IMR-90 (cell line): ENCODE measurements around the gene NAB1. TPM values are rescaled to one million over a fixed set of nuclear protein-coding genes. Genes with fewer than 3 reads are reported as not detected.

Experiments used
- ATAC-seq: fragments of 200-7000 bp; cut with Tn5 transposase; 2 replicates; pipeline ENCODE4 v1.9.1; 2020; ENCODE audit warnings: low read depth, mild to moderate bottlenecking, moderate library complexity
- BruUV-seq: library from RNA; stranded (reverse); fragments of 400-500 nt; replicated peaks from 2 replicates; lab custom pipeline; 2021; lab: Mats Ljungman, UMichigan
- CTCF ChIA-PET: fragments of 300-600 bp; formaldehyde crosslinking; extraction: SDS; loops from one replicate; lab custom pipeline; 2021; ENCODE audit warnings: antibody characterized with exemption; lab: Yijun Ruan, JAX
- POLR2A ChIA-PET: fragments of 300-600 bp; sonication (Branson Sonifier 250); formaldehyde crosslinking; loops from one replicate; lab custom pipeline; 2022; ENCODE audit warnings: antibody characterized with exemption; ENCODE audit not compliant: unreplicated experiment; lab: Charles Lee
- DNase-seq: peaks from one replicate; pipeline ENCODE4 v3.0.0; 2013
- H2AFZ ChIP-seq: replicated peaks from 2 replicates; pipeline ENCODE3; 2013; ENCODE audit warnings: low read length, mild to moderate bottlenecking; ENCODE audit not compliant: poor library complexity
- H2AK5ac ChIP-seq: 2 replicates; pipeline ENCODE4 v1.6.1; 2013; ENCODE audit warnings: low read depth, low read length, inconsistent platforms
- H2AK9ac ChIP-seq: replicated peaks from 2 replicates; pipeline ENCODE3; 2013; ENCODE audit warnings: mild to moderate bottlenecking, low read depth, low read length, moderate library complexity; ENCODE audit not compliant: poor library complexity
- H2BK120ac ChIP-seq: 2 replicates; pipeline ENCODE4 v1.6.1; 2013; ENCODE audit warnings: low read depth, low read length, inconsistent platforms
- H2BK15ac ChIP-seq: 3 replicates; pipeline ENCODE4 v1.6.1; 2013; ENCODE audit warnings: low read depth, low read length, inconsistent platforms
- H2BK20ac ChIP-seq: 2 replicates; pipeline ENCODE4 v1.6.1; 2013; ENCODE audit warnings: low read depth, mild to moderate bottlenecking, inconsistent platforms, low read length, moderate library complexity
- H2BK5ac ChIP-seq: 2 replicates; pipeline ENCODE4 v1.6.1; 2013; ENCODE audit warnings: mild to moderate bottlenecking, low read depth, low read length, inconsistent platforms; ENCODE audit not compliant: poor library complexity, severe bottlenecking
- H3K14ac ChIP-seq: replicated peaks from 2 replicates; pipeline ENCODE4 v1.6.1; 2013; ENCODE audit warnings: low read depth, low read length, inconsistent platforms
- H3K18ac ChIP-seq: 2 replicates; pipeline ENCODE4 v1.6.1; 2013; ENCODE audit warnings: low read depth, low read length, control low read depth
- H3K23ac ChIP-seq: 2 replicates; pipeline ENCODE4 v1.6.1; 2013; ENCODE audit warnings: low read depth, low read length, inconsistent platforms
- H3K27ac ChIP-seq: 2 replicates; pipeline ENCODE4 v1.5.1; 2013; ENCODE audit warnings: mild to moderate bottlenecking, control low read depth, low read length; ENCODE audit not compliant: insufficient read depth
- H3K27me3 ChIP-seq: 2 replicates; pipeline ENCODE4 v1.6.1; 2013; ENCODE audit warnings: low read length; ENCODE audit not compliant: control insufficient read depth, insufficient read depth
- H3K36me3 ChIP-seq: 2 replicates; pipeline ENCODE4 v1.6.1; 2013; ENCODE audit warnings: low read length, mixed read lengths; ENCODE audit not compliant: control insufficient read depth, insufficient read depth
- H3K4ac ChIP-seq: 2 replicates; pipeline ENCODE4 v1.6.1; 2013; ENCODE audit warnings: low read depth, low read length, inconsistent platforms
- H3K4me1 ChIP-seq: 2 replicates; pipeline ENCODE4 v1.6.1; 2013; ENCODE audit warnings: low read length, mixed read lengths; ENCODE audit not compliant: control insufficient read depth, insufficient read depth
- H3K4me2 ChIP-seq: 2 replicates; pipeline ENCODE4 v1.6.1; 2013; ENCODE audit warnings: low read depth, mild to moderate bottlenecking, control low read depth, low read length, moderate library complexity
- H3K4me3 ChIP-seq: 2 replicates; pipeline ENCODE4 v1.5.1; 2013; ENCODE audit warnings: low read depth, mild to moderate bottlenecking, control low read depth, low read length, moderate library complexity; ENCODE audit not compliant: insufficient read depth
- H3K56ac ChIP-seq: 2 replicates; pipeline ENCODE4 v1.6.1; 2013; ENCODE audit warnings: low read length, inconsistent platforms; ENCODE audit not compliant: insufficient read depth; ENCODE audit errors: extremely low read depth
- H3K79me1 ChIP-seq, 2 experiments: 2 replicates each; pipeline ENCODE4 v1.6.1; 2013; ENCODE audit warnings: low read length in 2 of 2, inconsistent platforms in 1 of 2, low read depth in 1 of 2
- H3K9ac ChIP-seq: 2 replicates; pipeline ENCODE4 v1.6.1; 2013; ENCODE audit warnings: low read depth, low read length, control low read depth
- H3K9me1 ChIP-seq: 2 replicates; pipeline ENCODE4 v1.6.1; 2013; ENCODE audit warnings: low read length, inconsistent platforms; ENCODE audit not compliant: insufficient read depth
- H3K9me3 ChIP-seq: 2 replicates; pipeline ENCODE4 v1.6.1; 2013; ENCODE audit warnings: low read length; ENCODE audit not compliant: control insufficient read depth, insufficient read depth
- H4K20me1 ChIP-seq: 2 replicates; pipeline ENCODE4 v1.6.1; 2013; ENCODE audit warnings: low read length, inconsistent platforms; ENCODE audit not compliant: insufficient read depth
- H4K5ac ChIP-seq: 2 replicates; pipeline ENCODE4 v1.6.1; 2013; ENCODE audit warnings: mild to moderate bottlenecking, low read depth, low read length, control low read depth
- H4K8ac ChIP-seq, 2 experiments: 2 replicates each; pipeline ENCODE4 v1.6.1; 2013; ENCODE audit warnings: low read depth in 2 of 2, low read length in 2 of 2, control low read depth in 1 of 2, inconsistent platforms in 1 of 2
- H4K91ac ChIP-seq: 2 replicates; pipeline ENCODE4 v1.6.1; 2013; ENCODE audit warnings: low read depth, low read length, inconsistent platforms; ENCODE audit not compliant: insufficient read depth
- CHD1 ChIP-seq: IDR thresholded peaks from 2 replicates; pipeline ENCODE4 v1.6.1; 2012; ENCODE audit warnings: low read depth, low read length, improper control_type of control experiment
- FOS ChIP-seq: fragments of 150-350 bp; IDR thresholded peaks from 2 replicates; pipeline ENCODE4 v1.6.1; 2016; ENCODE audit warnings: low read depth, low read length
- MAZ ChIP-seq: IDR thresholded peaks from 2 replicates; pipeline ENCODE4 v1.6.1; 2012; ENCODE audit warnings: low read depth, mild to moderate bottlenecking, low read length, improper control_type of control experiment, moderate library complexity, borderline replicate concordance
- POLR2A ChIP-seq: IDR thresholded peaks from 2 replicates; pipeline ENCODE4 v1.6.1; 2012; ENCODE audit warnings: mild to moderate bottlenecking, low read depth, low read length
- RCOR1 ChIP-seq: IDR thresholded peaks from 2 replicates; pipeline ENCODE4 v1.6.1; 2012; ENCODE audit warnings: mild to moderate bottlenecking, low read length, improper control_type of control experiment; ENCODE audit not compliant: insufficient replicate concordance
- SMC3 ChIP-seq: fragments of 150-350 bp; IDR thresholded peaks from 2 replicates; pipeline ENCODE4 v1.6.1; 2016; ENCODE audit warnings: low read depth, mild to moderate bottlenecking, antibody characterized with exemption, low read length, moderate library complexity
- WGBS, 2 experiments: methylation state at CpG; one replicate each; pipeline versions ENCODE4 v1.1.5 to v1.1.7; 2013; ENCODE audit warnings: missing lambda C conversion rate in 2 of 2; ENCODE audit not compliant: insufficient read length in 1 of 2; ENCODE audit errors: extremely low coverage in 2 of 2; 5-methylcytosine and 5-hydroxymethylcytosine counted together
- dilution Hi-C: fragments of 300-500 bp; cut with HindIII; formaldehyde crosslinking; loops from one replicate; pipeline ENCODE4 v1.14.3; 2018; ENCODE audit warnings: low sequenced_read_pairs; ENCODE audit not compliant: unreplicated experiment
- in situ Hi-C: fragments of 300-500 bp; cut with MboI; formaldehyde crosslinking; loops from 3 replicates; pipeline ENCODE4 v1.14.3; 2019; ENCODE audit warnings: low sequenced_read_pairs, inconsistent platforms, mixed read lengths
- intact Hi-C: fragments of 100-400 bp; cut with micrococcal nuclease; formaldehyde crosslinking; loops from 2 replicates; pipeline ENCODE4 v1.10.0; 2022
- polyA plus RNA-seq, 3 experiments: library from polyadenylated mRNA; depleted of rRNA; stranded (reverse); fragments of >200 nt; gene quantifications; 2 replicates each; pipeline ENCODE4 v1.2.3, GENCODE V29; 2012; ENCODE audit warnings: low replicate concordance in 1 of 3
- total RNA-seq: library from RNA; depleted of rRNA; stranded (reverse); fragments of >200 nt; gene quantifications from 2 replicates; pipeline ENCODE4 v1.2.3, GENCODE V29; 2012
- TF ChIP-seq, protein P1 (sequence below): fragments of 150-350 bp; IDR thresholded peaks from 2 replicates; pipeline ENCODE4 v1.6.1; 2017; ENCODE audit warnings: mild to moderate bottlenecking, antibody characterized with exemption, low read length, low read depth
- TF ChIP-seq, protein P2 (sequence below): conservative IDR thresholded peaks from 2 replicates; pipeline ENCODE4 v1.5.1; 2012; ENCODE audit warnings: mild to moderate bottlenecking, low read depth, low read length, improper control_type of control experiment

Gene NAB1
- total and polyA plus RNA-seq, 2 of the 4 experiments (the other 2 are of a cell fraction) = 11.9 to 31.2 TPM

DNA sequence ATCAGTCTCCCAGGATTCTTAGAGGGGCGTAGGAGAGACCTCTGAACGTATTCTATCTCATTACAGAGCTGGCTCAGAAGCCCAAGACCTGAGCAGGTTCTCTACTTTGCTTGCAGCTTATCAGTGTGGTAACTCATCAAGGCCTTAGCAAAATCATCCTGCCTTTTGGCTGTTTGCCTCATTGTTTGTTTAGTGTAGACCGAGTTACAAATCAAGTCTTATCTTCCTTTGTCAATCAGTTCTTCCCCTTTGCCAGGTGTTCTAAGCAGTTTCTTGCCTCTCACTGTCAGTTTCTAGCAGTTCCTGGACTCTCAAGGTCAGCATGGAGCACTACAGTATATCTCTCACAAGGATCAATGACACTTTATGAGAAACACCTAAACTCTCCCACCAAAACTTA, 30.9 kb upstream of the NAB1 start:
- Histone ChIP-seq H4K8ac (no peak overlapping the region), H2AK9ac (no peak overlapping the region), H2AK5ac (no peak overlapping the region), H3K36me3 (no peaks in the 10 kb centered on the region), H3K9me1 (no peaks in the 10 kb centered on the region), H4K20me1 (no peaks in the 10 kb centered on the region), H3K4me1 (no peaks in the 10 kb centered on the region), H3K9me3 (no peaks in the 10 kb centered on the region), H2BK15ac (no peak overlapping the region), H3K4me3 (no peak overlapping the region), H4K91ac (no peak overlapping the region), H3K56ac (no peak overlapping the region), H3K9ac (no peak overlapping the region), H3K4me2 (no peak overlapping the region), H3K27me3 (no peaks in the 10 kb centered on the region), H2BK5ac (no peak overlapping the region), H3K79me1 (no peaks in the 10 kb centered on the region), H3K23ac (no peak overlapping the region), H3K14ac (no peak overlapping the region), H3K27ac (no peak overlapping the region), H3K4ac (no peak overlapping the region), H2BK20ac (no peak overlapping the region), H3K18ac (no peak overlapping the region), H2AFZ (no peak overlapping the region), H4K5ac (no peak overlapping the region), H2BK120ac (no peak overlapping the region)
- in situ Hi-C loops (no loop called here), intact Hi-C loops (no loop called here), dilution Hi-C loops (no loop called here)
- ATAC-seq (no peak), DNase-seq (no peak)
- no TSS peak for BruUV-seq
- POLR2A ChIA-PET = no interaction called here
- WGBS, 2 experiments = no CpG with 5 or more reads among the region's 3 CpGs
- TF ChIP-seq RCOR1 (no peak), MAZ (no peak), CHD1 (no peak), POLR2A (no peak), FOS (no peak), SMC3 (no peak)
- TF ChIP-seq, protein P1, sequence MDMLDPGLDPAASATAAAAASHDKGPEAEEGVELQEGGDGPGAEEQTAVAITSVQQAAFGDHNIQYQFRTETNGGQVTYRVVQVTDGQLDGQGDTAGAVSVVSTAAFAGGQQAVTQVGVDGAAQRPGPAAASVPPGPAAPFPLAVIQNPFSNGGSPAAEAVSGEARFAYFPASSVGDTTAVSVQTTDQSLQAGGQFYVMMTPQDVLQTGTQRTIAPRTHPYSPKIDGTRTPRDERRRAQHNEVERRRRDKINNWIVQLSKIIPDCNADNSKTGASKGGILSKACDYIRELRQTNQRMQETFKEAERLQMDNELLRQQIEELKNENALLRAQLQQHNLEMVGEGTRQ = no peak
- TF ChIP-seq, protein P2, sequence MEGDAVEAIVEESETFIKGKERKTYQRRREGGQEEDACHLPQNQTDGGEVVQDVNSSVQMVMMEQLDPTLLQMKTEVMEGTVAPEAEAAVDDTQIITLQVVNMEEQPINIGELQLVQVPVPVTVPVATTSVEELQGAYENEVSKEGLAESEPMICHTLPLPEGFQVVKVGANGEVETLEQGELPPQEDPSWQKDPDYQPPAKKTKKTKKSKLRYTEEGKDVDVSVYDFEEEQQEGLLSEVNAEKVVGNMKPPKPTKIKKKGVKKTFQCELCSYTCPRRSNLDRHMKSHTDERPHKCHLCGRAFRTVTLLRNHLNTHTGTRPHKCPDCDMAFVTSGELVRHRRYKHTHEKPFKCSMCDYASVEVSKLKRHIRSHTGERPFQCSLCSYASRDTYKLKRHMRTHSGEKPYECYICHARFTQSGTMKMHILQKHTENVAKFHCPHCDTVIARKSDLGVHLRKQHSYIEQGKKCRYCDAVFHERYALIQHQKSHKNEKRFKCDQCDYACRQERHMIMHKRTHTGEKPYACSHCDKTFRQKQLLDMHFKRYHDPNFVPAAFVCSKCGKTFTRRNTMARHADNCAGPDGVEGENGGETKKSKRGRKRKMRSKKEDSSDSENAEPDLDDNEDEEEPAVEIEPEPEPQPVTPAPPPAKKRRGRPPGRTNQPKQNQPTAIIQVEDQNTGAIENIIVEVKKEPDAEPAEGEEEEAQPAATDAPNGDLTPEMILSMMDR = no peak
- CTCF ChIA-PET = interaction anchor here (1.2 kb wide), 1 partner anchor 26 kb away, joined by 3 read pairs; no protein-coding TSS in a partner anchor
